NCI-H345 treated with DMSO at 0.1 percent for 48 hours (cell line): ENCODE data around the gene CD300H.
"Not testable (repeated sequence)": the region's sequence is repeated elsewhere in the genome, so short reads cannot be mapped to it uniquely, and the experiment has no call there.

Experiments used
- DNase-seq: peaks from one replicate; lab custom pipeline; 2025; ENCODE audit not compliant: unreplicated experiment; lab: John Stamatoyannopoulos, UW

CD300H gene

GRCh38 chr17:74528491-74529199 is 38.7 kb downstream of the CD300H start:
- DNase-seq: no peak

- no peak for DNase-seq
These were observed 39.6 kb downstream of the CD300H start for GRCh38 chr17:74527756-74528155.

- no peak for DNase-seq
These were observed 40.2 kb downstream of the CD300H start for GRCh38 chr17:74527081-74527480.

GRCh38 chr17:74526681-74527080 is 40.6 kb downstream of the CD300H start:
- DNase-seq: no peak

- DNase-seq: no peak
These were observed 41.5 kb downstream of the CD300H start for GRCh38 chr17:74525781-74526288.

- DNase-seq: no peak
These were observed 41.9 kb downstream of the CD300H start for GRCh38 chr17:74525465-74525725.

- no peak for DNase-seq
These were observed 42.5 kb downstream of the CD300H start for GRCh38 chr17:74524653-74525464.

GRCh38 chr17:74523308-74523707 is 44.0 kb downstream of the CD300H start:
- no peak for DNase-seq

- DNase-seq: no peak
These were observed 44.8 kb downstream of the CD300H start for GRCh38 chr17:74522381-74523105.

- DNase-seq: no peak
These were observed 45.6 kb downstream of the CD300H start for GRCh38 chr17:74521701-74522201.

GRCh38 chr17:74520790-74521480 is 46.4 kb downstream of the CD300H start:
- no peak for DNase-seq

GRCh38 chr17:74520016-74520434 is 47.3 kb downstream of the CD300H start:
- no peak for DNase-seq

GRCh38 chr17:74518413-74518981 is 48.8 kb downstream of the CD300H start:
- not testable (repeated sequence) for DNase-seq

GRCh38 chr17:74516561-74517328 is 50.6 kb downstream of the CD300H start:
- no peak for DNase-seq

GRCh38 chr17:74515941-74516340 is 51.4 kb downstream of the CD300H start:
- no peak for DNase-seq

GRCh38 chr17:74514632-74515334 is 52.5 kb downstream of the CD300H start:
- no peak for DNase-seq

GRCh38 chr17:74513987-74514631 is 53.2 kb downstream of the CD300H start:
- no peak for DNase-seq

GRCh38 chr17:74512624-74513091 is 54.7 kb downstream of the CD300H start:
- no peak for DNase-seq

GRCh38 chr17:74512036-74512435 is 55.3 kb downstream of the CD300H start:
- DNase-seq: no peak
